GM12864 (cell line): Measurements from ENCODE around the gene PHKA2.
"Not testable (repeated sequence)": the region's sequence is repeated elsewhere in the genome, so short reads cannot be mapped to it uniquely, and the experiment has no call there.

ENCODE experiments used
- DNase-seq: peaks from one replicate; pipeline ENCODE4 v3.0.0-alpha.2; 2011; ENCODE audit warnings: low read depth
- H3K4me3 ChIP-seq: 2 replicates; pipeline ENCODE4 v1.5.1; 2011; ENCODE audit warnings: mild to moderate bottlenecking, low read depth, low read length, control low read depth
- CTCF ChIP-seq: IDR thresholded peaks from 2 replicates; pipeline ENCODE4 v1.5.1; 2011; ENCODE audit warnings: low read depth, mild to moderate bottlenecking, moderate library complexity, low read length, control low read depth, inconsistent platforms; ENCODE audit errors: missing control alignments

PHKA2 gene

GRCh38 chrX:18995221-18995620 is 11.3 kb upstream of the PHKA2 start:
- no peak for DNase-seq
- TF ChIP-seq CTCF = no peak
- H3K4me3 ChIP-seq = no peak overlapping the region

- DNase-seq = no peak
- no peak for TF ChIP-seq CTCF
- no peak overlapping the region for H3K4me3 ChIP-seq
Observed at GRCh38 chrX:18994713-18995112, 10.8 kb upstream of the PHKA2 start.

GRCh38 chrX:18992829-18993228 is 8.9 kb upstream of the PHKA2 start:
- no peak for TF ChIP-seq CTCF
- no peak for DNase-seq
- H3K4me3 ChIP-seq = no peak overlapping the region

DNA sequence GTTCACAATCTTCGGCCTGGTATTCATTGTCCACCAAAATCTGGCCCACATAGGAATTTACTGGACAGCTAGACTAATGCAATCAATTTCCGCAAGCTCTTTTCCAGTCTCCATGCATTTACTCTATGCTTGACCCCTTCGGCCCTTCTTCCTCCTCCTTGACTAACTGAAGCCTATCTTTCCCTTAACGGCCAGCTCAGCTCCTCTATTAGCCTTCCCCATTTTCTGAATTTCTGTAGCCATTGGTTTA is 1.2 kb upstream of the PHKA2 start:
- H3K4me3 ChIP-seq = peak overlapping the region; percentile 77
- no peak for TF ChIP-seq CTCF
- no peak for DNase-seq

DNA sequence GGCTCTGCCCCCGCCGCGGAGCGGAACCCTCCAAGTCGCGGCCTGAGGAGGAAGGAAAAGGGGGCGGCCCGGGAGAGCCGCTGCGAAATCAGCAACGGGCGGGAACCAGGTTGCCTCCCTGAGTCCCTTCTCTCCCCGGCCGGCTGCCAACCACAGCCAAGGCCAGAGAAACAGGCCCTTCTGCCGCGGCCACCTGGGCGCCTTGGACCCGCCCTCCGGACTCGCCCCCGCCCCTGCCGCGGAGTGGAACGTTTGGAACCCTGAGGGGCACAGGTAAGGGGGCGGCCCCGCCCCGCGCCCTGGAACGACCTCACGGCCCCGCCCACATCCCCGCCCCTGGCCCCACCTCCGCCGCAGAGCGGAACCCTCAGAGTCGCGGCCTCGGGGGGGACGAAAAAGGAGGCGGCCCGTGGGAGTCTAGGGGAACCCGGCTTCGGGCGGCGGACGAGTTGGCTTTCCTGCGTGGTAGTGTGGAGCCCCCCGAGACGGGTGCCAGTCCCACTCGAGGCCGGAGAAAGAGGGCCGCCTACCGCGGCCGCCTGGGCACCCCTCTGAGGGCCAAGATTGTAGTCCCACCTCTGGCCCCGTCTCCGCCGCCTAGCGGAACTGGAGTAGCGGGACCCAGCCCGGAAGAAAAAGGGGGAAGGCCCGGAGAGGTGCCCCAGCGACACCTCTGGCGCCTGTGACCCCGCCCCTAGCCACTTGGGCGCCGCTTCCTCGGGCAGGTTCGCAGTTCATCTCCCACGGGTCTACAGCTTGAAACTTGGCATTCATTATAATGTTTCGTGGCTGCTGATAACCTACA is 669 bp upstream of the PHKA2 start:
- DNase-seq = peak; percentile 51
- peak overlapping the region; percentile 77 for H3K4me3 ChIP-seq
- peak; percentile 21 for TF ChIP-seq CTCF

GRCh38 chrX:18981124-18981807 is 2.6 kb downstream of the PHKA2 start:
- no peak for TF ChIP-seq CTCF
- no peak overlapping the region for H3K4me3 ChIP-seq
- no peak for DNase-seq

DNA sequence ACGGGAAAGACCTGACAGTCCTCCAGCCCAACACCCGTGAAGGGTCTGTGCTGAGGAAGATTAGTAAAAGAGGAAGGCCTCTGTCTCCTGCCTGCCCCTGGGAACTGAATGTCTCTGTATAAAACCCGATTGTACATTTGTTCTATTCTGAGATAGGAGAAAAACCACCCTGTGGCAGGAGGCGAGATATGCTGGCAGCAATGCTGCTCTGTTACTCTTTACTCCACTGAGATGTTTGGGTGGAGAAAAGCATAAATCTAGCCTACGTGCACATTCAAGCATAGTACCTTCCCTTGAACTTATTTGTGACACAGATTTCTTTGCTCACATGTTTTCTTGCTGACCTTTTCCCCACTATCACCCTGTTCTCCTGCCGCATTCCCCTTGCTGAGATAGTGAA is 3.7 kb downstream of the PHKA2 start:
- not testable (repeated sequence) for H3K4me3 ChIP-seq, DNase-seq
